GM23338 (cell line): Measurements from ENCODE around the gene ZNF511. TPM values are rescaled to one million over a fixed set of nuclear protein-coding genes. Genes with fewer than 3 reads are reported as not detected.

Experiments used
- ATAC-seq: fragments of 200-7000 bp; cut with Tn5 transposase; 3 replicates; pipeline ENCODE4 v1.9.1; 2020
- DNase-seq: peaks from one replicate; pipeline ENCODE4 v3.0.0-alpha.2; 2015; ENCODE audit warnings: low spot score
- H2AFZ ChIP-seq: fragments of 200-600 bp; sonication (generic); 2 replicates; pipeline ENCODE4 v1.8.0; 2016; ENCODE audit warnings: antibody characterized with exemption, mild to moderate bottlenecking, moderate library complexity
- H3F3A ChIP-seq: fragments of 200-600 bp; sonication (generic); replicated peaks from 2 replicates; pipeline ENCODE4 v1.8.0; 2017; ENCODE audit warnings: antibody characterized with exemption, mixed run types, low read depth
- H3K27ac ChIP-seq: fragments of 200-600 bp; sonication (generic); 2 replicates; pipeline ENCODE4 v1.6.1; 2016; ENCODE audit warnings: low read depth
- H3K27me3 ChIP-seq: fragments of 200-600 bp; sonication (generic); 2 replicates; pipeline ENCODE4 v1.8.0; 2016; ENCODE audit warnings: mild to moderate bottlenecking, mixed run types, moderate library complexity; ENCODE audit not compliant: insufficient read depth
- H3K36me3 ChIP-seq: fragments of 200-600 bp; sonication (generic); 2 replicates; pipeline ENCODE4 v1.8.0; 2016; ENCODE audit warnings: mild to moderate bottlenecking; ENCODE audit not compliant: insufficient read depth
- H3K4me1 ChIP-seq: fragments of 200-600 bp; sonication (generic); 2 replicates; pipeline ENCODE4 v1.8.0; 2016; ENCODE audit warnings: mild to moderate bottlenecking, moderate library complexity; ENCODE audit not compliant: insufficient read depth
- H3K4me2 ChIP-seq: fragments of 200-600 bp; sonication (generic); 2 replicates; pipeline ENCODE4 v1.7.1; 2017; ENCODE audit warnings: mixed run types
- H3K4me3 ChIP-seq: fragments of 200-600 bp; sonication (generic); 2 replicates; pipeline ENCODE4 v1.6.1; 2016; ENCODE audit warnings: mixed run types
- H3K79me2 ChIP-seq: fragments of 200-600 bp; sonication (generic); replicated peaks from 2 replicates; pipeline ENCODE4 v1.8.0; 2017; ENCODE audit warnings: mild to moderate bottlenecking; ENCODE audit not compliant: insufficient read depth
- H3K9me2 ChIP-seq: fragments of 200-600 bp; sonication (generic); 2 replicates; pipeline ENCODE4 v1.8.0; 2017; ENCODE audit not compliant: insufficient read depth
- H4K20me1 ChIP-seq: fragments of 200-600 bp; sonication (generic); replicated peaks from 2 replicates; pipeline ENCODE4 v1.8.0; 2017; ENCODE audit warnings: mild to moderate bottlenecking; ENCODE audit not compliant: insufficient read depth
- H3K27ac Mint-ChIP-seq: 2 replicates; pipeline ENCODE4 v1.8.0; 2020; ENCODE audit warnings: inconsistent platforms, mild to moderate bottlenecking, moderate library complexity, mixed read lengths
- H3K27me3 Mint-ChIP-seq: 3 replicates; pipeline ENCODE4 v1.8.0; 2022; ENCODE audit warnings: low read depth, mild to moderate bottlenecking, moderate library complexity, mixed read lengths, inconsistent platforms; ENCODE audit not compliant: insufficient read depth, poor library complexity
- H3K36me3 Mint-ChIP-seq: 3 replicates; pipeline ENCODE4 v1.8.0; 2021; ENCODE audit warnings: low read depth, mild to moderate bottlenecking, inconsistent platforms, moderate library complexity, mixed read lengths
- H3K4me1 Mint-ChIP-seq: 3 replicates; pipeline ENCODE4 v1.8.0; 2020; ENCODE audit warnings: mild to moderate bottlenecking, inconsistent platforms, mixed read lengths
- H3K4me3 Mint-ChIP-seq: 3 replicates; pipeline ENCODE4 v1.8.0; 2021; ENCODE audit warnings: moderate library complexity, mild to moderate bottlenecking, inconsistent platforms, mixed read lengths
- H3K9me3 Mint-ChIP-seq: 3 replicates; pipeline ENCODE4 v1.8.0; 2020; ENCODE audit warnings: moderate library complexity, mild to moderate bottlenecking, inconsistent platforms, mixed read lengths
- CREB1 ChIP-seq: fragments of 250-450 bp; sonication (Bioruptor Pico); IDR thresholded peaks from 2 replicates; pipeline ENCODE4 v1.5.0; 2020; ENCODE audit warnings: low read depth, mild to moderate bottlenecking, moderate library complexity
- EZH2 ChIP-seq: fragments of 200-600 bp; sonication (generic); IDR thresholded peaks from one replicate; pipeline ENCODE4 v1.8.0; 2017; ENCODE audit warnings: antibody characterized with exemption, mild to moderate bottlenecking, low read depth; ENCODE audit not compliant: unreplicated experiment
- NANOG ChIP-seq: IDR thresholded peaks from 2 replicates; pipeline ENCODE4 v1.6.1; 2016; ENCODE audit warnings: antibody characterized with exemption, borderline replicate concordance
- POLR2AphosphoS5 ChIP-seq: IDR thresholded peaks from 2 replicates; pipeline ENCODE4 v1.6.1; 2016; ENCODE audit warnings: antibody characterized with exemption, low read depth
- STAT1 ChIP-seq: IDR thresholded peaks from one replicate; pipeline ENCODE4 v1.6.1; 2016; ENCODE audit warnings: antibody characterized with exemption; ENCODE audit not compliant: unreplicated experiment
- ZNF331 ChIP-seq: fragments of 250-450 bp; sonication (Bioruptor Pico); IDR thresholded peaks from 2 replicates; pipeline ENCODE4 v1.5.0; 2020; ENCODE audit warnings: low read depth, mild to moderate bottlenecking, moderate library complexity
- polyA plus RNA-seq: library from polyadenylated mRNA; unstranded; fragments of >200 nt; fragmentation: Nextera tagmentation; extraction: Ambion mirVana; gene quantifications from 2 replicates; pipeline ENCODE4 v1.2.1, GENCODE V29; 2016
- total RNA-seq: library from RNA; depleted of rRNA; stranded (reverse); fragments of >200 nt; shearing (Covaris generic); gene quantifications from 2 replicates; pipeline ENCODE4 v1.2.3, GENCODE V29; 2014
- TF ChIP-seq, protein P1 (sequence below), 2 experiments: fragments of 200-600 bp in 1 of 2; sonication (generic) in 1 of 2; conservative IDR thresholded peaks; 2 replicates each; pipeline versions ENCODE4 v1.5.1 to v1.6.1; 2016 to 2017; ENCODE audit warnings: antibody characterized with exemption in 2 of 2, low read depth in 2 of 2, mild to moderate bottlenecking in 2 of 2, moderate library complexity in 1 of 2
- TF ChIP-seq, protein P2 (sequence below): fragments of 250-450 bp; sonication (Bioruptor Pico); IDR thresholded peaks from 2 replicates; pipeline ENCODE4 v1.5.0; 2020; ENCODE audit warnings: mild to moderate bottlenecking, moderate library complexity

ZNF511 gene
- total and polyA plus RNA-seq, 2 experiments from 2014 or later: 41.3 to 104 TPM

DNA sequence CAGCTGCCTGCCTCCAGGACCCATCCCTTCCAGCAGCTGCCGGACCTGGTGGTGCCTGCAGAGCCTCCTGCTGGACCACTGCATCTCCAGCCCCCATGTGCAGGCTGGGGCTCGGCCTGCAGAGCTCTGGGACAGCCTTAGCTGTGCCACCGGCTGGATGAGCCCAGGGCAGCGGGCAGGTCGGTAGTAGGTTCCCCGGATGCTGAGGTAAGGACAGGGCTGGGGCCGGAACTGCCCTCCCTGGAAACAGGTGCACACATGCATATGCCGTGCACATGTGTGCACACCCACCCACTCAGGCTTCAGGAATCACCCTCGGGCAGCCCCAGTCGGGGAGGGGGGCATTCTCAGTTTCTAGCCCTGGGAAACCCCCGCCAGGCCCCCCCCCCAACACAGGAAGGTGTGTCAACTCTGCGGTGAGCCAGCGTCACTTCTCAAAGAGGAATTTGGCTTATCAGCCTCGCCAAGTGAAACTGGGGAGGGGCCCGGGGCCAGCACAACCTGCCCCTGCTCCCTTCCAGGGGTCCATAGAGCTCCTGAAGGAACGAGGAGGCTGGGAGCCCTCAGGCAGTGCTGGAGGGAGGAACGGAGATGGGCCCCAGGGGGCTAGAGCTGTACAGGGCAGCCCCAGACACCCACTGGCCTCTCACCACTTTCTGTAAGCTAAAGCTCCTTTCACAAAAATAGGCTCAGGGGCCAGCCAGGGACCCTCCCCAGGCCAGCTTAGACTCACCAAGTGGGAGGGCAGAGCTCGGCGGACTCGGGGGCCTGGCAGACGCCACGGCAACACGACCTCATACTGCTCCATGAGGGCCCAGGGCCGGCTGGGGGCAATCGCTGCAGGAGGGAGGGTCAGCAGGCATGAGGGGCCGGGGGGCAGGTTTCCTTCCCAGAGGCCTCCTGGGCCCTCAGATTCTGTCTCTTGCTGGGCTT, 33.7 kb upstream of the ZNF511 start:
- Mint-ChIP-seq H3K27me3 (peaks cover 3% of the 10 kb centered on the region), H3K4me1 (peaks cover 4% of the 10 kb centered on the region; the same call in 2 of the 3 replicates), H3K27ac (no peak overlapping the region), H3K36me3 (no peaks in the 10 kb centered on the region), H3K9me3 (no peaks in the 10 kb centered on the region), H3K4me3 (no peak overlapping the region)
- DNase-seq (no peak), ATAC-seq (no peak)
- Histone ChIP-seq H3F3A (no peaks in the 10 kb centered on the region), H3K4me2 (no peak overlapping the region), H2AFZ (no peak overlapping the region), H3K79me2 (no peaks in the 10 kb centered on the region), H3K36me3 (no peaks in the 10 kb centered on the region), H3K9me2 (no peaks in the 10 kb centered on the region), H3K4me3 (no peak overlapping the region), H3K4me1 (no peaks in the 10 kb centered on the region), H4K20me1 (no peaks in the 10 kb centered on the region), H3K27me3 (no peaks in the 10 kb centered on the region), H3K27ac (no peak overlapping the region)
- TF ChIP-seq POLR2AphosphoS5: no peak
- TF ChIP-seq EZH2: no peak
- TF ChIP-seq, protein P1, sequence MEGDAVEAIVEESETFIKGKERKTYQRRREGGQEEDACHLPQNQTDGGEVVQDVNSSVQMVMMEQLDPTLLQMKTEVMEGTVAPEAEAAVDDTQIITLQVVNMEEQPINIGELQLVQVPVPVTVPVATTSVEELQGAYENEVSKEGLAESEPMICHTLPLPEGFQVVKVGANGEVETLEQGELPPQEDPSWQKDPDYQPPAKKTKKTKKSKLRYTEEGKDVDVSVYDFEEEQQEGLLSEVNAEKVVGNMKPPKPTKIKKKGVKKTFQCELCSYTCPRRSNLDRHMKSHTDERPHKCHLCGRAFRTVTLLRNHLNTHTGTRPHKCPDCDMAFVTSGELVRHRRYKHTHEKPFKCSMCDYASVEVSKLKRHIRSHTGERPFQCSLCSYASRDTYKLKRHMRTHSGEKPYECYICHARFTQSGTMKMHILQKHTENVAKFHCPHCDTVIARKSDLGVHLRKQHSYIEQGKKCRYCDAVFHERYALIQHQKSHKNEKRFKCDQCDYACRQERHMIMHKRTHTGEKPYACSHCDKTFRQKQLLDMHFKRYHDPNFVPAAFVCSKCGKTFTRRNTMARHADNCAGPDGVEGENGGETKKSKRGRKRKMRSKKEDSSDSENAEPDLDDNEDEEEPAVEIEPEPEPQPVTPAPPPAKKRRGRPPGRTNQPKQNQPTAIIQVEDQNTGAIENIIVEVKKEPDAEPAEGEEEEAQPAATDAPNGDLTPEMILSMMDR (conservative IDR thresholded peaks at IDR 0.05; ENCODE audit: low read depth in 2 of 2): peak in 1 of 2 experiments; percentile 18; a peak in 1 of 4 replicates
- no peak for TF ChIP-seq NANOG

DNA sequence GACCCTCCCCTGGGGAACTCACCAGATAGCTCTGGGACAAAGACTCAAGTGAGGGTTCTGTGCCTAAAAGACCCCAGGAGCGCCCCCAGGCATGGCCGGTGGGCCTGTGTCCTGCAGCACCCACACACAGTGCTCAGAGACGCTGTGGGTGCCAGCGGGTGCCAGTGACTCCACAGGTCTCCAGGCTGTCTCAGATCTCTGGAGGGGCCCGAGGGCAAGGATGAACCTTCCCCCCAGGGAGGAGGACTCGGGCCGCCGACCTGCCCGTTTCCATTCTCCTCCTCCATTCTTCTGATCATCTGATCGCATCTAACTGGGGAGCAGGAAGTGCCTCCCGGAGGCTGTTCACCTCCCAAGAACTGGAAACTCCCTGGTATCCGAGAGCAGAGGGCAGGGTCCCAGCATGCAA, 33.0 kb upstream of the ZNF511 start:
- Histone ChIP-seq H3K9me2 (no peaks in the 10 kb centered on the region), H3F3A (no peaks in the 10 kb centered on the region), H3K4me1 (no peaks in the 10 kb centered on the region), H4K20me1 (no peaks in the 10 kb centered on the region), H2AFZ (no peak overlapping the region; the same call in 1 of the 2 replicates), H3K4me2 (no peak overlapping the region), H3K79me2 (no peaks in the 10 kb centered on the region), H3K27me3 (no peaks in the 10 kb centered on the region), H3K36me3 (no peaks in the 10 kb centered on the region), H3K4me3 (no peak overlapping the region), H3K27ac (no peak overlapping the region)
- no peak overlapping the region for H3K27ac Mint-ChIP-seq
- peaks cover 4% of the 10 kb centered on the region; the same call in 2 of the 3 replicates for H3K4me1 Mint-ChIP-seq
- peak; percentile 6; the same call in 2 of the 3 replicates for ATAC-seq
- H3K4me3 Mint-ChIP-seq: peak overlapping the region; percentile 57
- H3K9me3 Mint-ChIP-seq: no peaks in the 10 kb centered on the region
- peaks cover 3% of the 10 kb centered on the region for H3K27me3 Mint-ChIP-seq
- no peak for DNase-seq
- no peaks in the 10 kb centered on the region for H3K36me3 Mint-ChIP-seq
- TF ChIP-seq, protein P2, sequence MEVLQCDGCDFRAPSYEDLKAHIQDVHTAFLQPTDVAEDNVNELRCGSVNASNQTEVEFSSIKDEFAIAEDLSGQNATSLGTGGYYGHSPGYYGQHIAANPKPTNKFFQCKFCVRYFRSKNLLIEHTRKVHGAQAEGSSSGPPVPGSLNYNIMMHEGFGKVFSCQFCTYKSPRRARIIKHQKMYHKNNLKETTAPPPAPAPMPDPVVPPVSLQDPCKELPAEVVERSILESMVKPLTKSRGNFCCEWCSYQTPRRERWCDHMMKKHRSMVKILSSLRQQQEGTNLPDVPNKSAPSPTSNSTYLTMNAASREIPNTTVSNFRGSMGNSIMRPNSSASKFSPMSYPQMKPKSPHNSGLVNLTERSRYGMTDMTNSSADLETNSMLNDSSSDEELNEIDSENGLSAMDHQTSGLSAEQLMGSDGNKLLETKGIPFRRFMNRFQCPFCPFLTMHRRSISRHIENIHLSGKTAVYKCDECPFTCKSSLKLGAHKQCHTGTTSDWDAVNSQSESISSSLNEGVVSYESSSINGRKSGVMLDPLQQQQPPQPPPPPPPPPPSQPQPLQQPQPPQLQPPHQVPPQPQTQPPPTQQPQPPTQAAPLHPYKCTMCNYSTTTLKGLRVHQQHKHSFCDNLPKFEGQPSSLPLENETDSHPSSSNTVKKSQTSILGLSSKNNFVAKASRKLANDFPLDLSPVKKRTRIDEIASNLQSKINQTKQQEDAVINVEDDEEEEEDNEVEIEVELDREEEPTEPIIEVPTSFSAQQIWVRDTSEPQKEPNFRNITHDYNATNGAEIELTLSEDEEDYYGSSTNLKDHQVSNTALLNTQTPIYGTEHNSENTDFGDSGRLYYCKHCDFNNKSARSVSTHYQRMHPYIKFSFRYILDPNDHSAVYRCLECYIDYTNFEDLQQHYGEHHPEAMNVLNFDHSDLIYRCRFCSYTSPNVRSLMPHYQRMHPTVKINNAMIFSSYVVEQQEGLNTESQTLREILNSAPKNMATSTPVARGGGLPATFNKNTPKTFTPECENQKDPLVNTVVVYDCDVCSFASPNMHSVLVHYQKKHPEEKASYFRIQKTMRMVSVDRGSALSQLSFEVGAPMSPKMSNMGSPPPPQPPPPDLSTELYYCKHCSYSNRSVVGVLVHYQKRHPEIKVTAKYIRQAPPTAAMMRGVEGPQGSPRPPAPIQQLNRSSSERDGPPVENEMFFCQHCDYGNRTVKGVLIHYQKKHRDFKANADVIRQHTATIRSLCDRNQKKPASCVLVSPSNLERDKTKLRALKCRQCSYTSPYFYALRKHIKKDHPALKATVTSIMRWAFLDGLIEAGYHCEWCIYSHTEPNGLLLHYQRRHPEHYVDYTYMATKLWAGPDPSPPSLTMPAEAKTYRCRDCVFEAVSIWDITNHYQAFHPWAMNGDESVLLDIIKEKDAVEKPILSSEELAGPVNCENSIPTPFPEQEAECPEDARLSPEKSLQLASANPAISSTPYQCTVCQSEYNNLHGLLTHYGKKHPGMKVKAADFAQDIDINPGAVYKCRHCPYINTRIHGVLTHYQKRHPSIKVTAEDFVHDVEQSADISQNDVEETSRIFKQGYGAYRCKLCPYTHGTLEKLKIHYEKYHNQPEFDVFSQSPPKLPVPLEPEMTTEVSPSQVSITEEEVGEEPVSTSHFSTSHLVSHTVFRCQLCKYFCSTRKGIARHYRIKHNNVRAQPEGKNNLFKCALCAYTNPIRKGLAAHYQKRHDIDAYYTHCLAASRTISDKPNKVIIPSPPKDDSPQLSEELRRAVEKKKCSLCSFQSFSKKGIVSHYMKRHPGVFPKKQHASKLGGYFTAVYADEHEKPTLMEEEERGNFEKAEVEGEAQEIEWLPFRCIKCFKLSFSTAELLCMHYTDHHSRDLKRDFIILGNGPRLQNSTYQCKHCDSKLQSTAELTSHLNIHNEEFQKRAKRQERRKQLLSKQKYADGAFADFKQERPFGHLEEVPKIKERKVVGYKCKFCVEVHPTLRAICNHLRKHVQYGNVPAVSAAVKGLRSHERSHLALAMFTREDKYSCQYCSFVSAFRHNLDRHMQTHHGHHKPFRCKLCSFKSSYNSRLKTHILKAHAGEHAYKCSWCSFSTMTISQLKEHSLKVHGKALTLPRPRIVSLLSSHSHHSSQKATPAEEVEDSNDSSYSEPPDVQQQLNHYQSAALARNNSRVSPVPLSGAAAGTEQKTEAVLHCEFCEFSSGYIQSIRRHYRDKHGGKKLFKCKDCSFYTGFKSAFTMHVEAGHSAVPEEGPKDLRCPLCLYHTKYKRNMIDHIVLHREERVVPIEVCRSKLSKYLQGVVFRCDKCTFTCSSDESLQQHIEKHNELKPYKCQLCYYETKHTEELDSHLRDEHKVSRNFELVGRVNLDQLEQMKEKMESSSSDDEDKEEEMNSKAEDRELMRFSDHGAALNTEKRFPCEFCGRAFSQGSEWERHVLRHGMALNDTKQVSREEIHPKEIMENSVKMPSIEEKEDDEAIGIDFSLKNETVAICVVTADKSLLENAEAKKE (CRISPR knock-in tag): no peak
- TF ChIP-seq ZNF331 (CRISPR knock-in tag) (no peak), EZH2 (no peak), NANOG (no peak), CREB1 (CRISPR knock-in tag) (no peak), STAT1 (no peak)
